HEK293 (cell line): ENCODE measurements around the gene SF3A1.

ENCODE experiments used
- GLIS2 ChIP-seq: fragments of 450-650 bp; formaldehyde crosslinking; IDR thresholded peaks from 2 replicates; pipeline ENCODE4 v1.5.1; 2016; ENCODE audit warnings: missing biosample characterization, missing genetic modification characterization
- PRDM1 ChIP-seq: fragments of 450-650 bp; formaldehyde crosslinking; IDR thresholded peaks from 2 replicates; pipeline ENCODE4; 2016; ENCODE audit warnings: missing biosample characterization, missing genetic modification characterization
- YY1 ChIP-seq: fragments of 450-650 bp; formaldehyde crosslinking; IDR thresholded peaks from 2 replicates; pipeline ENCODE4 v1.5.1; 2018; ENCODE audit warnings: missing biosample characterization, missing genetic modification characterization
- ZBTB8A ChIP-seq: fragments of 450-650 bp; formaldehyde crosslinking; IDR thresholded peaks from 2 replicates; pipeline ENCODE4 v1.5.1; 2016; ENCODE audit warnings: missing biosample characterization, missing genetic modification characterization
- ZNF510 ChIP-seq: fragments of 450-650 bp; formaldehyde crosslinking; IDR thresholded peaks from 2 replicates; pipeline ENCODE4 v1.5.1; 2018; ENCODE audit warnings: mild to moderate bottlenecking, missing genetic modification characterization, missing biosample characterization; ENCODE audit not compliant: insufficient replicate concordance
- ZNF660 ChIP-seq: fragments of 450-650 bp; IDR thresholded peaks from 2 replicates; pipeline ENCODE4 v1.5.1; 2018; ENCODE audit warnings: missing biosample characterization, mild to moderate bottlenecking, missing genetic modification characterization
- ZNF76 ChIP-seq: fragments of 450-650 bp; formaldehyde crosslinking; IDR thresholded peaks from 2 replicates; pipeline ENCODE4; 2016; ENCODE audit warnings: low read depth, missing biosample characterization, missing genetic modification characterization, borderline replicate concordance
- TF ChIP-seq, protein P1 (sequence below): fragments of 450-650 bp; formaldehyde crosslinking; IDR thresholded peaks from 2 replicates; pipeline ENCODE4 v1.5.1; 2016; ENCODE audit warnings: missing biosample characterization, missing genetic modification characterization

DNA sequence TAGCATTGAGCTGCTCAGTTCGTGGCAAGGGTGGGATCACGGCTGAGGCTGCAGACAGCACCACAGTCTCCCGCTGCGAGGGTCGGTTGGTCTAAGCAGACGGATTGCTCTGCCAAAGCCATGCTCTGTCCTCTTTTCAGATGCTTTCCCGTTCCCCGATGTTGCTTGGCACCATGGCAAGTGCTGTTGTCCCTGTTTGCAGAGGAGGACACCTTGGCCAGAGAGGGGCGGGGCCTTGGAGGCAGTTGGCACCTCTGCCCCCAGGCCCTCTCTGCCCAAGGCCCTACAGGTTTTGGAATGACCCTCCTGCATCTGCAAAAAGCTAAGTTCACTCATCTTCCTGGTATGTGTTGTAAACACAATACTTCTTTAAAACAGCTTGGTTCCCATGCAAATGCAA lies 11.7 kb upstream of the SF3A1 start:
- TF ChIP-seq GLIS2 (tag by site-specific recombination) (no peak), YY1 (tag by site-specific recombination) (no peak), ZNF660 (tag by site-specific recombination) (no peak), ZNF510 (no peak), ZNF76 (tag by site-specific recombination) (no peak), PRDM1 (tag by site-specific recombination) (no peak), ZBTB8A (tag by site-specific recombination) (no peak)
- TF ChIP-seq, protein P1, sequence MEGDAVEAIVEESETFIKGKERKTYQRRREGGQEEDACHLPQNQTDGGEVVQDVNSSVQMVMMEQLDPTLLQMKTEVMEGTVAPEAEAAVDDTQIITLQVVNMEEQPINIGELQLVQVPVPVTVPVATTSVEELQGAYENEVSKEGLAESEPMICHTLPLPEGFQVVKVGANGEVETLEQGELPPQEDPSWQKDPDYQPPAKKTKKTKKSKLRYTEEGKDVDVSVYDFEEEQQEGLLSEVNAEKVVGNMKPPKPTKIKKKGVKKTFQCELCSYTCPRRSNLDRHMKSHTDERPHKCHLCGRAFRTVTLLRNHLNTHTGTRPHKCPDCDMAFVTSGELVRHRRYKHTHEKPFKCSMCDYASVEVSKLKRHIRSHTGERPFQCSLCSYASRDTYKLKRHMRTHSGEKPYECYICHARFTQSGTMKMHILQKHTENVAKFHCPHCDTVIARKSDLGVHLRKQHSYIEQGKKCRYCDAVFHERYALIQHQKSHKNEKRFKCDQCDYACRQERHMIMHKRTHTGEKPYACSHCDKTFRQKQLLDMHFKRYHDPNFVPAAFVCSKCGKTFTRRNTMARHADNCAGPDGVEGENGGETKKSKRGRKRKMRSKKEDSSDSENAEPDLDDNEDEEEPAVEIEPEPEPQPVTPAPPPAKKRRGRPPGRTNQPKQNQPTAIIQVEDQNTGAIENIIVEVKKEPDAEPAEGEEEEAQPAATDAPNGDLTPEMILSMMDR (tag by site-specific recombination) = no peak
